Spleen (tissue), 11 donors: ENCODE data around the gene FAP. TPM values are rescaled to one million over a fixed set of nuclear protein-coding genes. Genes with fewer than 3 reads are reported as not detected.

ENCODE experiments used
- DNase-seq: peaks from one replicate; pipeline ENCODE4 v3.0.0-alpha.2; 2020
- H3K27ac ChIP-seq, 8 donors: fragments of 200-600 bp; sonication (generic) in 7 of 8; 1 replicate in 4 of 8; 2 replicates in 4 of 8; pipeline versions ENCODE4 v1.5.0 to v1.8.0; 2016 to 2021; ENCODE audit warnings: inconsistent platforms in 4 of 8, mild to moderate bottlenecking in 4 of 8, moderate library complexity in 1 of 8
- H3K27me3 ChIP-seq, 7 donors: fragments of 200-600 bp; sonication (generic) in 6 of 7; replicated peaks in 1 of 7; 1 replicate in 4 of 7; 2 replicates in 3 of 7; pipeline versions ENCODE4 v1.5.0 to v1.8.0; 2016 to 2021; ENCODE audit warnings: inconsistent platforms in 3 of 7, mild to moderate bottlenecking in 1 of 7
- H3K36me3 ChIP-seq, 6 donors: fragments of 200-600 bp; sonication (generic) in 5 of 6; 1 replicate in 4 of 6; 2 replicates in 2 of 6; pipeline versions ENCODE4 v1.5.0 to v1.8.0; 2016 to 2021; ENCODE audit warnings: inconsistent platforms in 2 of 6
- H3K4me1 ChIP-seq, 6 donors: fragments of 200-600 bp; sonication (generic) in 5 of 6; 1 replicate in 3 of 6; 2 replicates in 3 of 6; pipeline versions ENCODE4 v1.5.0 to v1.8.0; 2016 to 2021; ENCODE audit warnings: inconsistent platforms in 3 of 6
- H3K4me3 ChIP-seq, 8 donors: fragments of 200-600 bp; sonication (generic) in 7 of 8; 1 replicate in 4 of 8; 2 replicates in 4 of 8; pipeline versions ENCODE4 v1.5.0 to v1.8.0; 2016 to 2021; ENCODE audit warnings: inconsistent platforms in 4 of 8, mild to moderate bottlenecking in 4 of 8, moderate library complexity in 2 of 8
- H3K9me3 ChIP-seq, 8 donors: fragments of 200-600 bp; sonication (generic) in 7 of 8; 1 replicate in 4 of 8; 2 replicates in 4 of 8; pipeline versions ENCODE4 v1.5.0 to v1.8.0; 2016 to 2021; ENCODE audit warnings: inconsistent platforms in 4 of 8
- POLR2A ChIP-seq, 3 donors: fragments of 450-650 bp; IDR thresholded peaks; one replicate each; pipeline ENCODE4 v1.5.1; 2017; ENCODE audit warnings: antibody characterized with exemption in 3 of 3, mild to moderate bottlenecking in 1 of 3
- POLR2AphosphoS5 ChIP-seq, 3 donors: sonication (generic); formaldehyde crosslinking; IDR thresholded peaks; one replicate each; pipeline ENCODE4 v1.5.1; 2017; ENCODE audit warnings: antibody characterized with exemption in 3 of 3
- WGBS, 5 donors: extraction: QIAGEN DNeasy Blood & Tissue Kit in 3 of 5; methylation state at CpG; one replicate each; pipeline versions ENCODE4 v1.1.5 to v1.1.7; 2013 to 2018; 5-methylcytosine and 5-hydroxymethylcytosine counted together
- intact Hi-C: fragments of 100-400 bp; cut with DNase I; formaldehyde crosslinking; loops from one replicate; pipeline ENCODE4 v1.15.0; 2023; ENCODE audit warnings: low total_unique reads
- polyA plus RNA-seq, 3 donors: library from polyadenylated mRNA; stranded (reverse); fragments of 200-250 nt; gene quantifications; one replicate each; pipeline ENCODE4 v1.2.1, GENCODE V29; 2013
- total RNA-seq, 7 donors: library from RNA; depleted of rRNA in 3 of 7; stranded (reverse); fragments of >200 nt in 3 of 7; fragmentation: NEBNext Ultra II Directional in 4 of 7; extraction: Animal tissue kit (Norgen Biotek cat#: 25700) in 4 of 7; gene quantifications; one replicate each; pipeline versions ENCODE4 v1.1.0 to v1.2.1, GENCODE V29; 2016 to 2021
- TF ChIP-seq, protein P1 (sequence below), 11 experiments: fragments of 200-600 bp in 7 of 11; fragments of 450-650 bp in 4 of 11; sonication (generic) in 4 of 11; IDR thresholded peaks in 8 of 11; conservative IDR thresholded peaks in 3 of 11; 1 replicate in 7 of 11; 2 replicates in 4 of 11; pipeline versions ENCODE4 v1.4.0 to v1.8.0; 2016 to 2021; ENCODE audit warnings: antibody characterized with exemption in 11 of 11, inconsistent platforms in 4 of 11, mild to moderate bottlenecking in 1 of 11
- donor health status: healthy with polysubstance abuse.
- donor health status: DM: no; HTN: no; CAD: no; lungs with moderate emphysema.
- donor health status: DM: no; HTN: no; CAD: no.
- donor health status: Bipolar disorder and iron deficiency.
- donor health status: healthy.
- donor health status: DM: no; HTN: no; CAD: no.
- donor health status: DM: yes; HTN: yes; CAD: no.

The FAP gene
- total and polyA plus RNA-seq, 10 donors, result 0.82 to 11.8 (median 1.2) TPM

GRCh38 chr2:162188451-162188850 lies 54.8 kb downstream of the FAP start:
- H3K9me3 ChIP-seq, result no peaks in the 10 kb centered on the region
- H3K4me3 ChIP-seq, result no peak overlapping the region
- no peak for DNase-seq
- no peaks in the 10 kb centered on the region for H3K4me1 ChIP-seq
- H3K27ac ChIP-seq, result no peak overlapping the region
- TF ChIP-seq POLR2AphosphoS5 (IDR thresholded peaks at IDR 0.05) (no peak), POLR2A (IDR thresholded peaks at IDR 0.05) (no peak)
- TF ChIP-seq, protein P1, sequence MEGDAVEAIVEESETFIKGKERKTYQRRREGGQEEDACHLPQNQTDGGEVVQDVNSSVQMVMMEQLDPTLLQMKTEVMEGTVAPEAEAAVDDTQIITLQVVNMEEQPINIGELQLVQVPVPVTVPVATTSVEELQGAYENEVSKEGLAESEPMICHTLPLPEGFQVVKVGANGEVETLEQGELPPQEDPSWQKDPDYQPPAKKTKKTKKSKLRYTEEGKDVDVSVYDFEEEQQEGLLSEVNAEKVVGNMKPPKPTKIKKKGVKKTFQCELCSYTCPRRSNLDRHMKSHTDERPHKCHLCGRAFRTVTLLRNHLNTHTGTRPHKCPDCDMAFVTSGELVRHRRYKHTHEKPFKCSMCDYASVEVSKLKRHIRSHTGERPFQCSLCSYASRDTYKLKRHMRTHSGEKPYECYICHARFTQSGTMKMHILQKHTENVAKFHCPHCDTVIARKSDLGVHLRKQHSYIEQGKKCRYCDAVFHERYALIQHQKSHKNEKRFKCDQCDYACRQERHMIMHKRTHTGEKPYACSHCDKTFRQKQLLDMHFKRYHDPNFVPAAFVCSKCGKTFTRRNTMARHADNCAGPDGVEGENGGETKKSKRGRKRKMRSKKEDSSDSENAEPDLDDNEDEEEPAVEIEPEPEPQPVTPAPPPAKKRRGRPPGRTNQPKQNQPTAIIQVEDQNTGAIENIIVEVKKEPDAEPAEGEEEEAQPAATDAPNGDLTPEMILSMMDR (IDR thresholded peaks at IDR 0.05 in 8 of 11, conservative IDR thresholded peaks at IDR 0.05 in 3 of 11), result no peak
- no peaks in the 10 kb centered on the region for H3K36me3 ChIP-seq
- H3K27me3 ChIP-seq, result peaks cover 0 to 13% (median 0%) of the 10 kb centered on the region in 7 donors
- intact Hi-C loops, result no loop called here
- 83 to 91% (median 85%) methylated on average over 3 of the region's 3 CpGs for WGBS, 5 donors

- Histone ChIP-seq H3K27ac (no peak overlapping the region), H3K9me3 (no peaks in the 10 kb centered on the region), H3K27me3 (no peaks in the 10 kb centered on the region), H3K4me3 (no peak overlapping the region), H3K36me3 (no peaks in the 10 kb centered on the region), H3K4me1 (no peaks in the 10 kb centered on the region)
- TF ChIP-seq POLR2AphosphoS5 (IDR thresholded peaks at IDR 0.05) (no peak), POLR2A (IDR thresholded peaks at IDR 0.05) (no peak)
- TF ChIP-seq, protein P1 (IDR thresholded peaks at IDR 0.05 in 8 of 11, conservative IDR thresholded peaks at IDR 0.05 in 3 of 11), result no peak
- intact Hi-C loops, result no loop called here
- WGBS, 5 donors, result 82 to 93% (median 92%) methylated on average over 5 of the region's 5 CpGs
- no peak for DNase-seq
These were observed 57.6 kb downstream of the FAP start for GRCh38 chr2:162185541-162186232.

DNA sequence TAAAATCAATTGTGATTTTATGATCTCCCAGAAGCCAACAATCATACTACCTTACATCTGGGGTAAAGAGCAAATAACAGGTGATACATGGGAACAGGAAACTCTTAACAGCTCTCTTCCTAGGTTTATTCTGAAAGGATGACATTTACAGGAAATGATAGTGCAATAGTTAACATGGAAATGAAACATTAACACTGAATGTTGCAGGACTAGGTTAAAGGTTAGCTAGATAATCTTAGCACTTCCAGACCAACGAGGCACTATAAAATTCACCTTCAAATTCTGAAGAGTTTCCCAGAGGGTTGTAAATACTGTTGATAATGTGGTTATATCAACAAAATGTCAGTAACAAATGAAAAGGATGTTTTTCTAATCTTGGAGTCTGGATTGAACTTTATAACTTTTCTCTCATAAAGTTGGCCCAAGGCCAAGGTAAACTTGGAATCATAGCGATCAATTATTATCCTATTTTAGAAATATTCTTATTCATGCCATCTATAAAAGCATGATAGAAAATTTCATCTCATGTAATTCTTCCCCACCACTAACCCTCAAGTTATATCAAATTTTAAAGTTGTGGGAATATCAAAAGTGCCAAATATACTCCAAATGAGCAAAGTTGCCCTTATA lies 58.3 kb downstream of the FAP start:
- Histone ChIP-seq H3K27ac (no peak overlapping the region), H3K27me3 (no peaks in the 10 kb centered on the region), H3K36me3 (no peaks in the 10 kb centered on the region), H3K4me1 (no peaks in the 10 kb centered on the region), H3K9me3 (no peaks in the 10 kb centered on the region), H3K4me3 (no peak overlapping the region)
- no peak for DNase-seq
- intact Hi-C loops, result no loop called here
- TF ChIP-seq, protein P1 (IDR thresholded peaks at IDR 0.05 in 8 of 11, conservative IDR thresholded peaks at IDR 0.05 in 3 of 11), result no peak
- WGBS, 5 donors, result 53 to 69% (median 63%) methylated on average over 2 of the region's 2 CpGs

DNA sequence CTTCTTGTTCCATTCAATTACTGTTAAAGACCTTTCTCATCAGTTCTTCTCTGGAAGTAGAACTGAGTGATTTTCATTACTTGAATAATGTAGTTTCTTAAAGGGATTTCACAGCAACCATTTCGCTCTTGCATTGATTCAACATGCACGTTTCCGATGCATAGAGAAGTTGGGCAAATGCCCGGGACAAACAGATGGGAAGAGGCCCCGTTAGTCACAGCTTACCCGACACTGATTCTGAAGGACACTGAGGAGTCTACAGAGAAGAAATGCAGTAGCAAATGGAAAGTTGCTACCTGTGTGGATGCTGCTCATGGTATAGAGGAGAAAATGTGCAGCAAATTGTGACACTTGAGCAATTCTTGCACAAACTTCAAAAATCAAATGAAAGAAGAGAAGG lies 58.9 kb downstream of the FAP start:
- H3K27ac ChIP-seq, result no peak overlapping the region
- no peak overlapping the region for H3K4me3 ChIP-seq
- 89 to 95% (median 93%) methylated on average over 6 of the region's 6 CpGs for WGBS, 5 donors
- no peak for TF ChIP-seq POLR2AphosphoS5 (IDR thresholded peaks at IDR 0.05)
- TF ChIP-seq POLR2A (IDR thresholded peaks at IDR 0.05), result no peak
- TF ChIP-seq, protein P1 (IDR thresholded peaks at IDR 0.05 in 8 of 11, conservative IDR thresholded peaks at IDR 0.05 in 3 of 11), result no peak
- no peaks in the 10 kb centered on the region for H3K4me1 ChIP-seq
- no peaks in the 10 kb centered on the region for H3K36me3 ChIP-seq
- no peak for DNase-seq
- H3K9me3 ChIP-seq, result no peaks in the 10 kb centered on the region
- intact Hi-C loops, result no loop called here
- H3K27me3 ChIP-seq, result no peaks in the 10 kb centered on the region
